T-helper 1 cell treated with Interleukin-12 subunit alpha and Interleukin-12 subunit beta and Interleukin-4 antibody, amounts not matched to agents 30 ng/mL and 1 ng/mL, for 36 hours (primary cell): ENCODE measurements around the gene ERC1. TPM values are rescaled to one million over a fixed set of nuclear protein-coding genes. Genes with fewer than 3 reads are reported as not detected.

ENCODE experiments used
- total RNA-seq: library from RNA; stranded (reverse); gene quantifications from 2 replicates; pipeline ENCODE4 v1.2.3, GENCODE V29; 2022

The ERC1 gene
- total RNA-seq, 1 donor from 2014 or later, result 37.8 TPM

Other genes with a start within 250 kb of the ERC1 start
- 182 TPM in 2 replicates for gene WNK1, start 238.6 kb upstream of the ERC1 start, total RNA-seq
- gene RAD52, start 41.5 kb upstream of the ERC1 start, total RNA-seq, result 13.8 and 17.7 TPM in 2 replicates